ACC112 (cell line): ENCODE results near the gene VAMP3.

Experiments
- H2AFZ ChIP-seq: fragments of 200-600 bp; sonication (generic); one replicate; pipeline ENCODE4 v1.6.0; 2017; ENCODE audit warnings: antibody characterized with exemption, low read length; ENCODE audit not compliant: unreplicated experiment
- H3K27ac ChIP-seq: fragments of 200-600 bp; sonication (generic); 2 replicates; pipeline ENCODE4 v1.5.1; 2014; ENCODE audit warnings: low read depth, mild to moderate bottlenecking, antibody characterized with exemption, low read length, moderate library complexity
- H3K27me3 ChIP-seq: fragments of 200-600 bp; sonication (generic); 2 replicates; pipeline ENCODE4 v1.6.1; 2014; ENCODE audit warnings: mild to moderate bottlenecking, antibody characterized with exemption, low read length, moderate library complexity, mixed read lengths; ENCODE audit not compliant: insufficient read depth
- H3K36me3 ChIP-seq: fragments of 200-600 bp; sonication (generic); 2 replicates; pipeline ENCODE4 v1.6.1; 2016; ENCODE audit warnings: mild to moderate bottlenecking, antibody characterized with exemption, low read length, moderate library complexity, mixed read lengths; ENCODE audit not compliant: insufficient read depth
- H3K4me1 ChIP-seq: fragments of 200-600 bp; sonication (generic); one replicate; pipeline ENCODE4 v1.6.1; 2016; ENCODE audit warnings: low read length, mixed read lengths; ENCODE audit not compliant: insufficient read depth, unreplicated experiment, control insufficient read depth
- H3K4me3 ChIP-seq: fragments of 200-600 bp; sonication (generic); 2 replicates; pipeline ENCODE4 v1.5.1; 2014; ENCODE audit warnings: mild to moderate bottlenecking, low read depth, low read length
- H3K79me2 ChIP-seq: fragments of 200-600 bp; sonication (generic); one replicate; pipeline ENCODE4 v1.6.0; 2016; ENCODE audit warnings: low read length; ENCODE audit not compliant: control insufficient read depth, unreplicated experiment, insufficient read depth

The VAMP3 gene

DNA sequence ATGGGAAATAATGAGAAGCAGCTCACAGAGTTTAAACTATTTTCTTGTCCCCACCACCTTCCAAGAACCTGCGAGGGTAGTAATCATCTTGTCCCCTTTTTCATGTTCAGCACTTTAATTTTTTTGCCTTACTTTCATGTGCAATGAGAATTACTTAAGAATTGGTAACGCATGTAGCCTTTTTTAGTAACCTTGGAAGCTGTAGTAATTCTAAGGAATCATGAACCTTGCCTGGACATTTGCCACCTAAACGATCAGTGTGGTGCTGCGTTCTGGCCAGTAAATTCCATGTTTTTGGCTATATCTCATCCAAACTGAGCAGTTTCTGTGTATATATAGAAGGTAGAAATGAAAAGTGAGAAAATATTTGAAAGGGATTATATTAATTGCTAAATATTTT lies 3.9 kb upstream of the VAMP3 start:
- H3K27ac ChIP-seq, result no peak overlapping the region

DNA sequence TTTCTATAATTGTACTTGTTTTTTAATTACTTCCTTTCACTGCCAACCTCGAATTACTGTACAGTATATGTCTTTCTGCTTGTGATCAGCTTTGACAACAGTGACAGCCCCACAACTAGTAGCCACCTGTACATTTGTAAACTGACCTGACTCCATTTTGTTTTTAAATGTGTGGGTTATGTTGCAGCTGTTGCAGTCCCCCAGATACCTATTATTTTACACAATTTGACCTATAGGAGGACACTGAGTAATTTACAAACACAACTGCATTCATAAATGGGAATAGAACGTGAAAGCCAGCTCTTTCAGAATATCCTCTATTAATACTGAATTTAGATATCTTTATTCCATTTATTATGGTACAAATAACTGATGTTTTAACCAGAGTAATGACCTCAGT lies 2.5 kb upstream of the VAMP3 start:
- Histone ChIP-seq H3K4me3 (no peak overlapping the region), H3K27me3 (no peaks in the 10 kb centered on the region; the same call in 1 of the 2 replicates), H3K79me2 (peaks cover 21% of the 10 kb centered on the region), H3K4me1 (peaks cover 5% of the 10 kb centered on the region), H2AFZ (peak overlapping the region; percentile 58), H3K27ac (no peak overlapping the region), H3K36me3 (peaks cover 1% of the 10 kb centered on the region; the same call in 1 of the 2 replicates)

More for the DNA sequence above, 3.9 kb upstream of the VAMP3 start:
- H3K79me2 ChIP-seq, result peaks cover 7% of the 10 kb centered on the region
- H2AFZ ChIP-seq, result no peak overlapping the region
- peaks cover 4% of the 10 kb centered on the region; the same call in 1 of the 2 replicates for H3K27me3 ChIP-seq
- no peaks in the 10 kb centered on the region for H3K36me3 ChIP-seq
- H3K4me3 ChIP-seq, result no peak overlapping the region
- H3K4me1 ChIP-seq, result no peaks in the 10 kb centered on the region

DNA sequence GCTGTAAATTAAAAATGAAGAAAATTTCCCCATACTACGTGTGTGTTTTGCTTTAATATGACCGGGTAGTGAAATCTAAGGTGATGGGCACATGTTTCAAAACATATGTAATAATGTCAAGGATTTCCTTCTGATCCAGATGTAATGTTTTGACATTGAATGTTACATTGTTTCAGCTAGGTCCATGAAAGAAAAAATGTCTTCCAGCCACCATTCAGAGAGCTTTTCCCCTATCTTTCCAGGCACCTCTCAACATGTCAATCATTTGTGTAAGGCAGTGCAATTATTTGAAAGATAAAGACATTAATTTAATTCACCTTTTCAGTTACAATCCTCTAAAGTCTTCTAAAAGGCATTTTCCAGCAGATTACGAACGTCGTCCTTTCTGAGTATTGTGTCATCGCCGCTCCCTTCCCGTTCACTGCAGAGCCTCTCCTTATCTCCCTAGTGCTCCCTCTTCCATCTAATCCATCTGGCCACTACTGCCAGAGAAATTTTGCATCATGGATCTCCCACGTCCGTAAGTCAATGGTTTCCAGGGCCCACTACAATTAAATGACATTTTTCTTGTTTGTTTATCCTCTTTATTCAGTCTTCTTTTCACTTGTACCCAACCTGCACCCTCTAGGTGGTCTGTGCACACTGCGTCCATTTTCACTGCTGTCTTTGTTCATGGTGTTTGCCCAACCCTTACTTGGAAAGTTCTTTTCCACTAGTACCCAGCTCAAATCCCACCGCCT lies 1.3 kb upstream of the VAMP3 start:
- Histone ChIP-seq H3K36me3 (peaks cover 13% of the 10 kb centered on the region), H3K27me3 (no peaks in the 10 kb centered on the region; the same call in 1 of the 2 replicates), H3K4me3 (peak overlapping the region; percentile 96; the same call in 1 of the 2 replicates), H2AFZ (no peak overlapping the region), H3K4me1 (peaks cover 5% of the 10 kb centered on the region), H3K79me2 (peaks cover 30% of the 10 kb centered on the region), H3K27ac (no peak overlapping the region)

DNA sequence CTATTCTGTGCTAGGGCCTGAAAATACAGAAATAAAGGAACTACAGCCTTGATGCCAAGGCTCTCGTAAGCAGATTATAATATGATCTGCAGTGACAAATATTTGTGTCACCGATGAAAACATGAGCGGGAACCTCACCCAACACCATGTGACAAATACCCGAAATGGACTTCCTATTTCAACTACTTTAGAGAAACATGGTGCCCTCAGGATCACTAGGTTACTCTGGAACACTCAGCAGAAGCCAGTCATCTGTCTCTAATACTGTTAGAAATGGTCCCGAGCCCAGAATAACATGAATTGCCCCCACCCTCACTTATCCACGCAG lies 463 bp upstream of the VAMP3 start:
- Histone ChIP-seq H2AFZ (peak overlapping the region; percentile 98), H3K36me3 (peaks cover 14% of the 10 kb centered on the region), H3K27me3 (no peaks in the 10 kb centered on the region; the same call in 1 of the 2 replicates), H3K27ac (no peak overlapping the region), H3K4me1 (peaks cover 5% of the 10 kb centered on the region), H3K79me2 (peaks cover 36% of the 10 kb centered on the region), H3K4me3 (peak overlapping the region; percentile 96)

DNA sequence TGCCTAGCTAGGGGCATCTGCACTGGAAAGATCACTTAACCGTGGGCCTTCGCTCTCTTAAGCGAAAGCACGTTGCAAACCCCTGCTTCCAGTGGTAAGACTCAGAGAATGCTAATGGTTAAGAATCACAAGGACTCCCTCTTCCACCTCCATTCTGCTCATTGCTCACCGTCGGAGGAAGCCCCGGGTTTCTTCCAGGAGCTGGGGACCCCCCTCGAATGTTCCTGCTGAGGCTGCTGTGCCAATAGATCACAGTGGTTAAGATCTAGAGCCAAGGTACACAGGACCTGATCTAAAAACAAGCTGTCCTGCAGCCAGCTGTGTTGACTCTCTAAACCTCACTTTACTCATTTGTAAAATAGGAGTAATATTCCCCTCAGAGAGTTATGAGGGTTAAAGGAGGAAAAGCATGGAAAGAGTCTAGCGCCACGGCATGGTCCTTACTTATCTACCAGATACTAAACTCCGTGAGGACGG lies 765 bp downstream of the VAMP3 start:
- Histone ChIP-seq H3K4me1 (peaks cover 5% of the 10 kb centered on the region), H3K4me3 (peak overlapping the region; percentile 96), H3K27me3 (no peaks in the 10 kb centered on the region; the same call in 1 of the 2 replicates), H3K36me3 (peaks cover 14% of the 10 kb centered on the region), H2AFZ (peak overlapping the region; percentile 78), H3K27ac (peak overlapping the region; percentile 80), H3K79me2 (peaks cover 42% of the 10 kb centered on the region)

DNA sequence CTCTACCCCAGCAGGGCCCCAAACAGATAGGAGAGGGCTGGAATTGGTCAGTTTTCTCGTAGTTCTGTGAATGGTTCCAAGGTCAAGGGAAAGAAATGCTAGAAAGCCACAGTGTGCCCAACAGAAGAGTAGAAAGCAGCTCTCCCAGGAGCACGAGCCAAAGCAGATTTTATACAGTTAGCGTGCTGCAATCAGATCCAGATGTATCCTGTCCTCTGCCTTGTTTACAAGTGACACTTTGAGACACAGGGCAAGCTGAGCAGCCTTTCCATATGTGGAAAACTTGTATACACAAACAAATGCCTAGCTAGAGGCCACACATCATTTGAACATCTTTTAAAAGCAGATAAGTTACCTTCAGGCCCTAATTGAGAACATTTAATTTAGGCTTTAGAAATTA lies 6.5 kb downstream of the VAMP3 start:
- H3K36me3 ChIP-seq, result peaks cover 40% of the 10 kb centered on the region
- no peak overlapping the region for H3K4me3 ChIP-seq
- H2AFZ ChIP-seq, result no peak overlapping the region
- H3K27me3 ChIP-seq, result no peaks in the 10 kb centered on the region
- H3K79me2 ChIP-seq, result peaks cover 31% of the 10 kb centered on the region
- H3K27ac ChIP-seq, result no peak overlapping the region
- peaks cover 6% of the 10 kb centered on the region for H3K4me1 ChIP-seq

DNA sequence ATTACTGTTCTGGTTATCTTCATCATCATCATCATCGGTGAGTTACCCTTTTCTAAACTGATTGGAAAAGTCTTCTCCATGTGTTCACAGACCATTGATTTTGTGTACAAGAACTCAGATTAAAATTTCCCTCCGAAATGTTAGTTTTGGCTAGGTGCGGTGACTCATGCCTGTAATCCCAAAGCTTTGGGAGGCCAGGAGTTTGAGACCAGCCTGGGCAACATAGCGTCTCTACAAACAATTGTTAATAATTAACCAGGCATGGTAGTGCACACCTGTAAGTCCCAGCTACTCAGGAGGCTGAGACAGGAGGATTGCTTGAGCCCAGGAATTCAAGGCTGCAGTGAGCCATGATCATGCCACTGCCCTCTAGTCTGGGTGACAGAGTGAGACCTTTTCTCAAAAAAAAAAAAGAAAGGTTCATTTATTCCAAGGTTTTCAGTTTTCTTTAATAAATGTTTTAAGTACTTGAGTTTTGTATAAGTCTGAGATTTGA lies 7.1 kb downstream of the VAMP3 start:
- H3K27me3 ChIP-seq, result no peaks in the 10 kb centered on the region
- peaks cover 40% of the 10 kb centered on the region for H3K36me3 ChIP-seq
- peaks cover 5% of the 10 kb centered on the region for H3K4me1 ChIP-seq

DNA sequence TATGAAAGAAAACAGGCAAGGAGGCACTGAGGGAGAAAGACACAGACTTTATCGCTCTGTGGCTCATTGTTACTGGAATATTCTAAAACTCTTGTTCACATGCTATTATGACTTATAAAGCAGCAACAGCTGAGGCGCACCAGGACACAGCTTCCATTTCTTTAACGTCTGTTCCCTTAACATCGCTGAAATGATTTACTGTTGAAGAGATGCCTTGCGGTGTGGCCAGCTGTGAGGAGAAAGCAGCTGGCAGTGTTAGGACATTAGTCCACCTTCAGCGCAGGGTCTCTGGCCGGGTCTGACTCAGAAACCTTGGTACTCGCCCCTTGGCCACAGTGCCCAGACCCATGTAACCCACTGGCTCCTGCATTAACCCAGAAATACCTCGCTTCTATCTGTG lies 9.9 kb downstream of the VAMP3 start:
- Histone ChIP-seq H3K4me1 (peaks cover 10% of the 10 kb centered on the region), H3K79me2 (peaks cover 3% of the 10 kb centered on the region), H3K36me3 (peaks cover 29% of the 10 kb centered on the region)

More for the DNA sequence above, 7.1 kb downstream of the VAMP3 start:
- H3K79me2 ChIP-seq, result peaks cover 25% of the 10 kb centered on the region
- no peak overlapping the region for H3K4me3 ChIP-seq
- H3K27ac ChIP-seq, result no peak overlapping the region
- H2AFZ ChIP-seq, result no peak overlapping the region

DNA sequence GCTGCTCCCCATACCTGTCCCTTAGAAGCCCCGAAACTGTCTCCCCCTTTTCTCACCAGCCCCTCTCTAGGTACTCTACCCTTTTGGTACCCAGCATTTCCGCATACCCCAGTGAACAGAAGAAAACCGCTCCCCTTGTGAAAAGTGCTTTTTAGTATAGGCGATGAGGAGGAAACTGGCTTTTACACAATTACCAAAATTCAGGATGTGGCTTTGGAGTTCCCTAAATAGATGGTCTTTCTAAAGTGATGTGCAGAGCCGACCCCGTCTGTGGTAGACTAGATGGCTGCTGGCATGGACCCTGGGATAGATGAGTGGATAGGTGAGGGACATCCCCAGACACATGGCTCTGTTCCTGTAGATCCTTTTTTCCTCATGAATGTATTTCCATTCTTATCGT lies 10.4 kb downstream of the VAMP3 start:
- Histone ChIP-seq H3K36me3 (peaks cover 32% of the 10 kb centered on the region), H2AFZ (no peak overlapping the region), H3K79me2 (no peaks in the 10 kb centered on the region), H3K27me3 (no peaks in the 10 kb centered on the region), H3K4me1 (peaks cover 10% of the 10 kb centered on the region), H3K27ac (no peak overlapping the region), H3K4me3 (no peak overlapping the region)

More for the DNA sequence above, 9.9 kb downstream of the VAMP3 start:
- no peak overlapping the region for H3K4me3 ChIP-seq
- no peak overlapping the region for H2AFZ ChIP-seq
- H3K27me3 ChIP-seq, result no peaks in the 10 kb centered on the region
- H3K27ac ChIP-seq, result no peak overlapping the region

DNA sequence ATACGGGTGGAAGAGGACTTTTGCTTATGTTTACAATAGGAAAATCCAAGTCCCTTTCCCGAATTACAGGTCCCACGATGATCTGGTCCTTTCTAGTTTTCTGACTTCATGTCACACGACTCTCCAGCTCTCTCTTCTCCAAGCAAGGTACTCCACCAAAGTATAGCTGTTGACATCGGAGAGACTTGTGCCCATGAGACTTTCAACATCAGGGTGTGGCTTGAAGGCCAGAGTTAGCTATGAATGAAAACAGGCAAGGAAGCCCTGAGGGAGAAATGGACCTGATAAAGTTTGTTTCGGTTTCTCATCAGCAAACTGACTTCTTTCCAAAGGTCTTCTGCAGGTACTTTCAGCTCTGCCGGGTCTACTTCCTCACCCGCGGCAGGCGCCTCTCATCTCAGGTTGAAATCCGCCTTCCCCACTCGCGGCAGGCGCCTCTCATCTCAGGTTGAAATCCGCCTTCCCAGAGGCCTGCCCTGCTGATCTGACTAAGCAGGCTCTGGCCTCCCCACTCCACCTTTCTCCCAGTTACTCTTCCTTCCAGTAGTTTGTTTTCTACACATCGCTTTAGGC lies 10.9 kb downstream of the VAMP3 start:
- H3K79me2 ChIP-seq, result no peaks in the 10 kb centered on the region
- H3K27ac ChIP-seq, result no peak overlapping the region
- H2AFZ ChIP-seq, result no peak overlapping the region
- peaks cover 32% of the 10 kb centered on the region for H3K36me3 ChIP-seq
- no peaks in the 10 kb centered on the region for H3K27me3 ChIP-seq
- no peak overlapping the region; the same call in 1 of the 2 replicates for H3K4me3 ChIP-seq
- peaks cover 10% of the 10 kb centered on the region for H3K4me1 ChIP-seq
